ENCODE measurements around the gene C3orf85.

C3orf85 gene

GRCh38 chr3:109195815-109196214, 59.3 kb downstream of the C3orf85 start:
- Histone ChIP-seq H3K4me1 (ENCODE audit: insufficient read depth, insufficient read length) (no peaks in the 10 kb centered on the region), H3K27me3 (ENCODE audit: insufficient read depth, insufficient read length) (no peaks in the 10 kb centered on the region), H3K36me3 (ENCODE audit: insufficient read depth, insufficient read length, low read length) (no peaks in the 10 kb centered on the region), H3K4me3 (ENCODE audit: insufficient read length, low read depth) (no peak overlapping the region), H3K9me3 (ENCODE audit: insufficient read depth, low read length) (peaks cover 5% of the 10 kb centered on the region; the same call in 1 of the 2 replicates), H3K9ac (ENCODE audit: insufficient read length, low read depth) (no peak overlapping the region)
- DNase-seq (ENCODE audit: low read depth, low spot score): no peak
- TF ChIP-seq ZNF274 (IDR thresholded peaks at IDR 0.05; ENCODE audit: low read depth, low read length): no peak
- TF ChIP-seq SUZ12 (IDR thresholded peaks at IDR 0.05; ENCODE audit: extremely low read depth, insufficient read depth, insufficient read length): no peak
- TF ChIP-seq YY1 (IDR thresholded peaks at IDR 0.05; ENCODE audit: insufficient read depth, insufficient read length): no peak
